B cell (primary cell): ENCODE measurements around the gene APEX1. TPM values are rescaled to one million over a fixed set of nuclear protein-coding genes. Genes with fewer than 3 reads are reported as not detected.
A peak's percentile ranks its signal among the peaks of the same experiment; 100 is the strongest.

Experiments used
- ATAC-seq: fragments of 200-7000 bp; cut with Tn5 transposase; one replicate; pipeline ENCODE4 v1.10.0; 2021; ENCODE audit warnings: low read depth, mild to moderate bottlenecking, moderate number of reproducible peaks, moderate library complexity
- CTCF ChIA-PET: fragments of 350-600 bp; sonication (Branson Sonifier 250); formaldehyde crosslinking; loops from one replicate; lab custom pipeline; 2021; ENCODE audit warnings: antibody characterized with exemption, inconsistent platforms; lab: Charles Lee
- POLR2A ChIA-PET: fragments of 350-600 bp; sonication (Branson Sonifier 250); formaldehyde crosslinking; loops from one replicate; lab custom pipeline; 2021; ENCODE audit warnings: antibody characterized with exemption; lab: Charles Lee
- DNase-seq: peaks from one replicate; pipeline ENCODE4 v3.0.0; 2013
- H2AFZ ChIP-seq: 2 replicates; pipeline ENCODE4 v1.6.1; 2012; ENCODE audit warnings: mild to moderate bottlenecking, low read depth, low read length; ENCODE audit not compliant: insufficient read depth, poor library complexity, severe bottlenecking
- H3K27ac ChIP-seq, 2 donors: 1 replicate in 1 of 2; 2 replicates in 1 of 2; pipeline ENCODE4 v1.5.1; 2012 to 2013; ENCODE audit warnings: low read length in 2 of 2, mild to moderate bottlenecking in 2 of 2, moderate library complexity in 1 of 2
- H3K27me3 ChIP-seq, 4 experiments: fragments of 200-600 bp in 1 of 4; sonication (generic) in 1 of 4; replicated peaks in 1 of 4; 1 replicate in 2 of 4; 2 replicates in 2 of 4; pipeline versions ENCODE4 v1.6.1 to v1.7.0; 2013 to 2016; ENCODE audit warnings: low read length in 3 of 4, mild to moderate bottlenecking in 2 of 4, mixed read lengths in 1 of 4, moderate library complexity in 1 of 4; ENCODE audit not compliant: insufficient read depth in 4 of 4, control insufficient read depth in 3 of 4; ENCODE audit errors: control extremely low read depth in 1 of 4
- H3K36me3 ChIP-seq, 2 experiments: replicated peaks in 1 of 2; 1 replicate in 1 of 2; 2 replicates in 1 of 2; pipeline versions ENCODE4 v1.6.1 to v1.7.1; 2013; ENCODE audit warnings: low read length in 1 of 2; ENCODE audit not compliant: insufficient read depth in 2 of 2, control insufficient read depth in 1 of 2; ENCODE audit errors: control extremely low read depth in 1 of 2, extremely low read depth in 1 of 2
- H3K4me1 ChIP-seq, 2 donors: fragments of 200-600 bp in 1 of 2; sonication (generic) in 1 of 2; 1 replicate in 1 of 2; 2 replicates in 1 of 2; pipeline versions ENCODE4 v1.5.1 to v1.6.1; 2013 to 2017; ENCODE audit warnings: low read length in 2 of 2; ENCODE audit not compliant: control insufficient read depth in 2 of 2, insufficient read depth in 2 of 2
- H3K4me2 ChIP-seq: replicated peaks from 2 replicates; pipeline ENCODE3; 2012; ENCODE audit warnings: mild to moderate bottlenecking, low read depth, low read length; ENCODE audit not compliant: poor library complexity, severe bottlenecking
- H3K4me3 ChIP-seq, 5 experiments: fragments of 200-600 bp in 1 of 5; sonication (generic) in 1 of 5; 1 replicate in 3 of 5; 2 replicates in 2 of 5; pipeline versions ENCODE4 v1.5.1 to v1.7.0; 2011 to 2016; ENCODE audit warnings: low read length in 4 of 5, mild to moderate bottlenecking in 4 of 5, low read depth in 2 of 5, control low read depth in 1 of 5, moderate library complexity in 1 of 5; ENCODE audit not compliant: insufficient read depth in 1 of 5; ENCODE audit errors: control extremely low read depth in 1 of 5, extremely low read depth in 1 of 5
- H3K79me2 ChIP-seq: fragments of 200-600 bp; sonication (generic); one replicate; pipeline ENCODE4 v1.6.0; 2016; ENCODE audit warnings: low read length; ENCODE audit not compliant: control insufficient read depth, insufficient read depth
- H3K9ac ChIP-seq: fragments of 200-600 bp; sonication (generic); 2 replicates; pipeline ENCODE4 v1.6.1; 2017; ENCODE audit warnings: mild to moderate bottlenecking, low read length, moderate library complexity
- H3K9me3 ChIP-seq, 3 donors: one replicate each; pipeline versions ENCODE4 v1.6.1 to v1.7.1; 2013; ENCODE audit warnings: low read length in 2 of 3; ENCODE audit not compliant: control insufficient read depth in 2 of 3, insufficient read depth in 1 of 3; ENCODE audit errors: control extremely low read depth in 1 of 3
- H4K20me1 ChIP-seq: 2 replicates; pipeline ENCODE4 v1.6.0; 2012; ENCODE audit warnings: mild to moderate bottlenecking, low read length; ENCODE audit not compliant: insufficient read depth, control insufficient read depth, poor library complexity, severe bottlenecking
- H3K27ac Mint-ChIP-seq: one replicate; pipeline ENCODE4 v1.8.0; 2021; ENCODE audit warnings: mixed read lengths
- H3K27me3 Mint-ChIP-seq: one replicate; pipeline ENCODE4 v1.8.0; 2021; ENCODE audit warnings: mixed read lengths
- H3K4me1 Mint-ChIP-seq: one replicate; pipeline ENCODE4 v1.8.0; 2021; ENCODE audit warnings: mixed read lengths
- H3K4me3 Mint-ChIP-seq: one replicate; pipeline ENCODE4 v1.8.0; 2021; ENCODE audit warnings: mixed read lengths
- H3K9me3 Mint-ChIP-seq: one replicate; pipeline ENCODE4 v1.8.0; 2022; ENCODE audit warnings: mixed read lengths; ENCODE audit not compliant: insufficient read depth
- EZH2 ChIP-seq: IDR thresholded peaks from 2 replicates; pipeline ENCODE4 v1.6.1; 2012; ENCODE audit warnings: borderline replicate concordance, low read depth, mild to moderate bottlenecking, moderate library complexity, low read length; ENCODE audit not compliant: insufficient read depth, poor library complexity, severe bottlenecking
- WGBS: methylation state at CpG from one replicate; pipeline ENCODE4 v1.1.5; 2013; ENCODE audit warnings: missing lambda C conversion rate; ENCODE audit not compliant: insufficient coverage; 5-methylcytosine and 5-hydroxymethylcytosine counted together
- intact Hi-C: fragments of 100-400 bp; cut with micrococcal nuclease; formaldehyde crosslinking; loops from one replicate; pipeline ENCODE4 v1.10.0; 2022
- polyA plus RNA-seq: library from polyadenylated mRNA; depleted of rRNA; stranded (reverse); fragments of >200 nt; gene quantifications from 2 replicates; pipeline ENCODE4 v1.2.3, GENCODE V29; 2012
- total RNA-seq, 2 donors: library from RNA; stranded (reverse); fragments of 120-200 nt in 1 of 2; gene quantifications; 1 replicate in 1 of 2; 2 replicates in 1 of 2; pipeline versions ENCODE4 v1.2.3 to v1.2.4, GENCODE V29; 2013 to 2022
- TF ChIP-seq, protein P1 (sequence below): fragments of 200-600 bp; IDR thresholded peaks from one replicate; pipeline ENCODE4 v1.8.0; 2022; ENCODE audit warnings: antibody characterized with exemption, mild to moderate bottlenecking

APEX1 gene
- total and polyA plus RNA-seq, 2 donors (not counting 1 experiment from before 2014, with no cell fraction given) = 103 to 169 TPM

DNA sequence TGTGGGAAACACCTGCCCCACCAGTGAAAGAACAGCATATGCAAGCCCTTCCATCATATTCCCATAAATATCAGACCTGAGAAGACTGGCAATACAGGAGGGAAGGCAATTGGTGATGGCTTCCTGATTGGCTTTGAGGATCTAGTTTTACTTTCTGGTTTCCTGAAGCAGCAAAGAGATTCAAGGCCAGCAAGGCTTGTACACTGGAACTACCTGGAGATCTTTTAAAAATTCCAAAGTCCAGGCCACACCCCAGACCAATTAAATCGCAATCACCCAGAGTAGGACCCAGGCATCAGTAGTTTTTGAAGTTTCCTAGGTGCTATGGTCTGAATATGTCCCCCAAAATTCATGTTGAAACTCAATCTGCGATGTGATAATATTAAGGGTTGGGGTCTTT is 38.8 kb upstream of the APEX1 start:
- POLR2A ChIA-PET = interaction anchor here (0.6 to 1.8 kb wide), 4 partner anchors 21 to 45 kb away, joined by 3 to 8 read pairs (median 4); partner anchors contain the start of genes APEX1, OSGEP and PIP4P1
- peak overlapping the region; percentile 52 for H3K4me2 ChIP-seq
- DNase-seq (no peak), ATAC-seq (no peak)
- H3K4me1 ChIP-seq = peaks cover 33 to 36% of the 10 kb centered on the region in 2 donors
- Mint-ChIP-seq H3K27me3 (no peaks in the 10 kb centered on the region), H3K4me1 (peaks cover 38% of the 10 kb centered on the region), H3K4me3 (peak overlapping the region; percentile 6), H3K9me3 (no peaks in the 10 kb centered on the region), H3K27ac (peak overlapping the region; percentile 82)
- peaks cover 44% of the 10 kb centered on the region for H3K79me2 ChIP-seq
- H4K20me1 ChIP-seq = peaks cover 5% of the 10 kb centered on the region
- peak overlapping the region; percentile 53 to 65 for H3K27ac ChIP-seq
- TF ChIP-seq, protein P1, sequence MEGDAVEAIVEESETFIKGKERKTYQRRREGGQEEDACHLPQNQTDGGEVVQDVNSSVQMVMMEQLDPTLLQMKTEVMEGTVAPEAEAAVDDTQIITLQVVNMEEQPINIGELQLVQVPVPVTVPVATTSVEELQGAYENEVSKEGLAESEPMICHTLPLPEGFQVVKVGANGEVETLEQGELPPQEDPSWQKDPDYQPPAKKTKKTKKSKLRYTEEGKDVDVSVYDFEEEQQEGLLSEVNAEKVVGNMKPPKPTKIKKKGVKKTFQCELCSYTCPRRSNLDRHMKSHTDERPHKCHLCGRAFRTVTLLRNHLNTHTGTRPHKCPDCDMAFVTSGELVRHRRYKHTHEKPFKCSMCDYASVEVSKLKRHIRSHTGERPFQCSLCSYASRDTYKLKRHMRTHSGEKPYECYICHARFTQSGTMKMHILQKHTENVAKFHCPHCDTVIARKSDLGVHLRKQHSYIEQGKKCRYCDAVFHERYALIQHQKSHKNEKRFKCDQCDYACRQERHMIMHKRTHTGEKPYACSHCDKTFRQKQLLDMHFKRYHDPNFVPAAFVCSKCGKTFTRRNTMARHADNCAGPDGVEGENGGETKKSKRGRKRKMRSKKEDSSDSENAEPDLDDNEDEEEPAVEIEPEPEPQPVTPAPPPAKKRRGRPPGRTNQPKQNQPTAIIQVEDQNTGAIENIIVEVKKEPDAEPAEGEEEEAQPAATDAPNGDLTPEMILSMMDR = no peak
- no peak for TF ChIP-seq EZH2
- no peaks in the 10 kb centered on the region for H3K36me3 ChIP-seq
- peak overlapping the region; percentile 89 for H2AFZ ChIP-seq
- intact Hi-C loops = no loop called here
- no CpG with 5 or more reads among the region's 2 CpGs for WGBS
- H3K4me3 ChIP-seq = peak overlapping the region in 1 of 5 experiments; percentile 19
- H3K9me3 ChIP-seq = no peaks in the 10 kb centered on the region
- CTCF ChIA-PET = interaction anchor here (0.6 to 4.9 kb wide), 37 partner anchors 8 to 276 kb away, joined by 3 to 83 read pairs (median 6); partner anchors contain the start of genes APEX1, KLHL33, OSGEP and PARP2
- H3K27me3 ChIP-seq = no peaks in the 10 kb centered on the region
- peak overlapping the region; percentile 24 for H3K9ac ChIP-seq
